CD4-positive, alpha-beta T cell treated with Interferon gamma for 1 hour (primary cell): ENCODE results near the gene TNNT3.

Experiments
- DNase-seq: peaks from one replicate; pipeline ENCODE4 v3.0.0-alpha.2; 2020

The TNNT3 gene

DNA sequence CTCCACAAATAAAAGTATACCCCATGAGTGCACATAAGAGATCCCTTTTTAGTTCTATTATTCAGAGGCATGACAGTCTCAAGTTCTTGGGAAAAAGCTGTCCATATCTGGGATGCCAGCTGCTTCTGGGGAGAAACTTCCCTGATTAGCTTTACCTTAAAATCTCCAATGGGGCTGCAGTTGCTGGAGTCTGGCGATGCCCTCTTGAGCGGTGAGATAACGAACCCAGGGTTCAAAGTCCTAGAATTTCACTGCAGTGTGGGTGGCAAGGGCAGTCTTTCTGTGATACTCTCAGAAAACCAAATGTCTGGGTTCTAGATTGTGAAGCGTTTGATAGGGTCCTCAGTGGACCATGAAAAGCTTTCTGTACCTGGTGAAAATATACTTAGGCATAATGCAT lies 20.4 kb upstream of the TNNT3 start:
- DNase-seq, result no peak

DNA sequence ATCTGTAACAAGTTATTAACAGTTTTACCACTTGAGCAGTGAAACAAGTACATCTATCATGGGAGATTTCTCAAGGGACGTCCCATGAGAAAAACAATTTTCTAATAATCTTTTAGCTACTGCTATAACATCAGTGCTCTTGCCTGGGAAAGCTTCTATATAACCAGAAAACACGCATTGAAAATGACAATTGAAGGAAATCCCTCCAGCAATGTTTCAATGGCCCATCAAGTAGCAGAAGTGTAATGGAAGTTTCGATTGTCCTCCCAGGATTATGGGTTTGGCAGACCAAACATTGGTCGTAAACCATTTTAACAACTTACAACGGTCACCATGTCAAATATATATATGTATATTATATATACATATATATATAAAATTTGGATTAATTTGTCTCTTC lies 19.8 kb upstream of the TNNT3 start:
- DNase-seq, result no peak

DNA sequence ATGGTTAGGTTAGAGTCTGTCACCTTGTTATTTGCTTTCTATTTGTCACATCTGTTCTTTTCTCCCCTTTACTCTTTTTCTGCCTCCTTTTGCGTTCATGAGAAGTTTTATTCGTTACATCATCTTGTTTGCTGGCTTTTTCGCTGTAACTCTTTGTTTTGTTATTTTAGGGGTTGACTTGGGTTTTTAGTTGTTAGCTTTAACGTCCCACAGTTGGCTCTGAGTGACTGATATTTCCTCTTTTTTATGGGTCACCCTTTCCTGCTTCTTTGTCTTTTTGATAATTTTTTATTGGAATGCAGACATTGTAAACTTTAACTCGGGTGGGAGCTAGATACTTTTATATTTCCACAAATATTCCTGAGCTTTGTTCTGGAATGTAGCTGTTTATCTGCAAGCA lies 13.3 kb upstream of the TNNT3 start:
- no peak for DNase-seq

DNA sequence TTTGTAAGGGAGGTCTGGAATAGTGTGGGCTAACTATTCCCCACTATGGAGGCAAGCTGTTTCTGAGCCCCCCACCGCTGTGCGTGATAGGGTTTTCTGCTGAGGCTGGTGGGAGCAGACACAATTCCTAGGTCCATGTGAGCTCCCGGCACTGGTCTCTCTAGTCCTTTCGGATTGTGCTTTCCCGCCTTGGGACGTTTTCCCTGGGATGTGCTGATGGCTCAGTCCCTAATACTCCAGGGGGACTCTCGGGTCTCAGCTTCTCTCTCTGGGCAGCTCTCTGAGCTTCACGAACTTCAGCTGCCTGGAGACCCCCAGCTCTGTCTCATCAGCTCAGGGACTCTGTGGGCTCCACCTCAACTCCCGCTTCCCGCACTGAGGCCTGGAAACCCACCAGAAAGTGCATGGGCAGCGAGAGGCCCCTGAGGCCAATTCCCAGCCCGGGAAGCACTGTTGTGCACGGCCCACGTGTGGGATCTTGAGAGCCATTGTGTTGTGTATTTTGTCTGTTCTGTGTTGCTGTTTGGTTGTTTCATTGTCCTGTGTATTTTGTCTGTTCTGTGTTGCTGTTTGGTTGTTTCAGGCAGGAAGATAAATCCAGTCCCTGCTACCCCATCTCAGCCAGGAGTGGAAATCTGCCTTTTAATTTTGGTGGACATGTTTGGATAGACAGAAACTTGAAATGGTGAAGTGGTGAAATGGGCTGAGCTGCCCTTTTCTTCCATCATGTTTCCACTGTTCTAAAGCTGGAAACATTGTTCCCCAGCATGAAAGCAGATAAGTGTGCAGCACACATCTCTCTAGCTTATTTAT lies 12.7 kb upstream of the TNNT3 start:
- no peak for DNase-seq

DNA sequence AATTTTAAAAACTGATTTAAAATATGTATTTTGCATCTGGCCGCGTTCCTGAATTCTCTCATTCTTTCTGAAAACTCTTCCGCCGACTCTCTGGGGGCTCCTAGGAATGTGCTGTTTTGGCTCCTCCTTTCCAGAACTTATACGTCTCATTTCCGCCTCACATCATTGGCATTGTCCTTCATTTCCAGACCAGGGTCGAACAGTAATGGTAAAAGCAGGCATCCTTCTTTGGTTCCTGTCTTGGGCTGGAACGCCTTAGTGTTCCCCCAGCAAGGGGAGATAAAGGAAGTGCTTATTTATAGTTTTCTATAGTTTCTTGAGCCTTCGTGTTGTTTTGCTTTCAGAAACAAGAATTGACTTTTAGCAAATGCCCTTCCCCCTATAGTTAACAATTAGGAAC lies 10.9 kb upstream of the TNNT3 start:
- no peak for DNase-seq

DNA sequence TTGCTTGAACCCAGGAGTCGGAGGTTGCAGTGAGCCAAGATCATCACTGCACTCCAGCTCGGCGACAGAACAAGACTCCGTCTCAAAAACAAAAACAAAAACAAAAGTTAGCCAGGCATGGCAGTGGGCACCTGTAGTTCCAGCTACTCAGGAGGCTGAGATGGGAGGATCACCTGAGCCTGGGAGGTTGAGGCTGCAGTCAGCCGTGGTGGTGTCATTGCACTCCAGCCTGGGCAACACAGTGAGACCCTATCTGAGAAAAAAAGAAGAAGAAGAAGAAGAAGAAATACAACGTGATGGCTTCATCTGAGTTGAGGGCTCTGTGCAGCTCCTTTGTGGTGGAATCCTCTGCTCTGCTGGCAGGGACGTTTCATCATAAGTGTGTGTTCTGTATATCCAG lies 10.0 kb upstream of the TNNT3 start:
- no peak for DNase-seq

DNA sequence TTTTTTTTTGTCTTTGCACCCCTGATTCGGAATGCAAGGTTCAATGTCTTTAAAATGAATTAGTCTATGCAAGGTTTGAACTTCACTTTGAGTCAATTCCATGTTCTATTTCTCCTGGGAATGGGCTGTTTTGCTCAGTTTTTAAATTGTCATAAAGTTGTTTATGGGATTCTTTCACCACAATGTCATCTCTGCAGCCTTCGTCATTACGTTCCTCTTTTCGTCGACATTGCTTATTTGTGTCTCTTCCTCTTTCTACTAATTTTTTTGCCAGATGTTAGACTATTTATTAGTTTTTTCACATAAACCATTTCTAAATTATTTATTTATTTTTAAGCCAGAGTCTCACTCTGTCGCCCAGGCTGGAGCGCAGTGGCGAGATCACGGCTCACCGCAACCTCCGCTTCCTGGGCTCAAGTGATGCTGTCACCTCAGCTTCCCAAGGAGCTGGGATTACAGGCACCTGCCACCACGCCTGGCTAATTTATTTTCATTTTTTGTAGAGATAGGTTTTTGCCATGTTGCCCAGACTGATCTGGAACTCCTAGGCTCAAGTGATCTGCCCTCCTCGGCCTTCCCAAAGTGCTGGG lies 7.1 kb upstream of the TNNT3 start:
- no peak for DNase-seq

DNA sequence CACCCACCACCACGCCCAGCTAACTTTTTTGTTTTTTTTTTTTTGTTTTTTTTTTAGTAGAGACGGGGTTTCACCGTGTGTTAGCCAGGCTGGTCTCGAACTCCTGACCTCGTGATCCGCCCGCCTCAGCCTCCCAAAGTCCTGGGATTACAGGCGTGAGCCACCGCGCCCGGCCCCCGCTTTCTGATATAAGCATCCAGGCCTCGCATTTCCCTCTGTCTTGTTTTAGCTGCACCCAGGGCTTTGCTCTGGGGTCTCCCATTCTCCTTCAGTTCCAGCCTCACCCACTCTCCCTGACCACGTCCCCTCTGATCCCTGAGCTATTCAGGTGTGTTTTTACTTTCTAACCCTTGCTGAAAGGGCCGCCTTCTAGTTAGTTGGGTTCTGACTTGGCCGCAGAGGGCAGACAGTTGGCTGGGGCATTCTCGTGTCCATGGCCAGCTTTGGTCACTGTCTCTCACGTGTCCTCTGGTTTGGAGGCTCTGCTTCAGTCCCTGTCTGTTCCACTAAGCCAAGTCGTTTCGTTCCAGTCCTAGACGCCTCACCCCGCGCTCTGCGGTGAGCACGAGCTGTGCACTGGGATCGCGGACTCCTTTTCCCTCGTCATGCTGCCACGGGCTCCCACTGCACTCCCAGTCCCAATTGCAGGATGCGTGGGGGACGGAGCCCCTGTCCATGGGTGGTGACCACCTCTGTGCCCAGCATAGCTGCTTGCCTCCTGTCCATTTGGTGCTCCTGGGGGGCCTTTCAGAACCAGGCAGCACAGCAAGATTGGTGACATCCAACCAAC lies 6.0 kb upstream of the TNNT3 start:
- no peak for DNase-seq

DNA sequence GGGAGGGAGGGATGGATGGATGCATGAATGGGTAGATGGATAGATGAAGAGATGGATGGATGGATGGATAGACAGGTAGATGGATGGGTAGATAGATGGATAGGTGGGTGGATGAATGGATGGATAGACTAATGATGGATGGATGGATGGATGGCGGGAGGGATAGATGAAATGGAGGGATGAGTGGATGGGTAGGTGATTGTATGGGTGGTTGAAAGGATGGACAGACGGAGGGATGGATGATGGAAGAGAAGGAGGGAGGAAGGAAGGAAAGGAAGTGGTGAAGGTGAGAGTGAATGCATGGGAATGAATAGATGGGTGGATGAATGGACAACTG lies 3.7 kb upstream of the TNNT3 start:
- no peak for DNase-seq

DNA sequence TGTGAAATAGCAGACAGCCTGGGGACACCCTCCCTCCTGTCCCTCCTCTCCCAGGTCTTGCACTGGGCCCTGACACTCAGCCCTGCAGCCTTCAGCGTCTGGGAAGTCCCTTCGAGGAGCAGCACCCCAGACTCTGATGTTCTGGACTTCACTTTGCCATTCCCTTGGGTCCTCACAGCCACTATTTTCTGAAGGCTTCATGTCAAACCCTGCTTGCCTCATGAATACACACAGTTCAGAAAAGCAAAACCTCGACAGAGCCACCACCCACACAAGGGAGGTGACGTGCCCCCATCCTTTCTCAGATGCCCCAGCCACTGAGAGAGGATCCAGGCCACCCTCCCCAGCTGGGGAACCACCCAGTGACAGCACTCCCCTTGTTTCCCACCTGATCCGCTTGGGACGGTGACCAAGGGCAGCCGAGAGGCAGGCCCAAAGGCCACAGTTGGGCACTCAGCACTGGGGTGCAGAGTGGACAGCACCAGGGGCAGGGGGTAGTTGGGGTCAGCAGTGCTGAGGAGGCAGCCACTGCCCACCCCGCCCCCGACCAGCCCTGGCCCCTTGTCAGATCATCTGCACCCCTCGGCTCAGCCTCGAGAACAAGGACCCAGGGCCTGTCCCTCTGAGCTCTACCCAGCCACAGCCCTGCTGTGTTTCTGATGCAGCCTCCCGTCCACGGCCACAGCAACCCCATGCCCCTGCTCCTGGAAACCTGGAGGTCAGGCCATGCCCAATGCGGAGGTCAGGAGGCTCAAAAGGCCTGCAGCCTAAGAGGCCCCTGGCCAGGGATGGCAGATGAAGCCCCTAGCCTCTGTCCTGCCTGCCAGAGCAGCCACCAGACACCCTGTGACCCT lies 3.1 kb upstream of the TNNT3 start:
- no peak for DNase-seq

DNA sequence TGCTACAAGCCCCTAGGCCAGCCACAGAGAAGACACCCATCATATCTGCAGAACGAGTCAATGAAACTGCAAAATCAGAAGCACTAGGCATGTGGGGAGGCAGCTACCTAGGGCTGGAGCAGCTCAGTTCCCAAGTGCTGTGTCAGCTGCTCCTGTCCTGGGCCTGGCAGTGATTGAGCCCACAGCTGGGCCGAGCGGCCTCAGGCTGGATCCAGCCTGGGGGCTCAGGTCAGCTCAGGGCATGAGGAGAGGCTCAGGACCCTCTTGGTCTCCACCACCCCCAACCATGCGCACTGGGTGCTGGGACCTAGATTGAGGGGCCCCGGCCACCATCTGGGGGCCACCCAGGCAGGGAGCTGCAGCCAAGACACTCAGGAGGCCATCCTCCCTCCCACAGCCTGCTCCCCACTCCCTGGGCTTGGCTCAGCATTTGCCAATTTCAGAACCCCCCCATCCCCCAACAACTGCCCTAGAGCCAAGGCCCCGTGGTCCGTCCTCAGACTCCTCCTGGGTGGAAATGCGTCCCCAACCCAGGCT lies 2.4 kb upstream of the TNNT3 start:
- DNase-seq, result no peak

DNA sequence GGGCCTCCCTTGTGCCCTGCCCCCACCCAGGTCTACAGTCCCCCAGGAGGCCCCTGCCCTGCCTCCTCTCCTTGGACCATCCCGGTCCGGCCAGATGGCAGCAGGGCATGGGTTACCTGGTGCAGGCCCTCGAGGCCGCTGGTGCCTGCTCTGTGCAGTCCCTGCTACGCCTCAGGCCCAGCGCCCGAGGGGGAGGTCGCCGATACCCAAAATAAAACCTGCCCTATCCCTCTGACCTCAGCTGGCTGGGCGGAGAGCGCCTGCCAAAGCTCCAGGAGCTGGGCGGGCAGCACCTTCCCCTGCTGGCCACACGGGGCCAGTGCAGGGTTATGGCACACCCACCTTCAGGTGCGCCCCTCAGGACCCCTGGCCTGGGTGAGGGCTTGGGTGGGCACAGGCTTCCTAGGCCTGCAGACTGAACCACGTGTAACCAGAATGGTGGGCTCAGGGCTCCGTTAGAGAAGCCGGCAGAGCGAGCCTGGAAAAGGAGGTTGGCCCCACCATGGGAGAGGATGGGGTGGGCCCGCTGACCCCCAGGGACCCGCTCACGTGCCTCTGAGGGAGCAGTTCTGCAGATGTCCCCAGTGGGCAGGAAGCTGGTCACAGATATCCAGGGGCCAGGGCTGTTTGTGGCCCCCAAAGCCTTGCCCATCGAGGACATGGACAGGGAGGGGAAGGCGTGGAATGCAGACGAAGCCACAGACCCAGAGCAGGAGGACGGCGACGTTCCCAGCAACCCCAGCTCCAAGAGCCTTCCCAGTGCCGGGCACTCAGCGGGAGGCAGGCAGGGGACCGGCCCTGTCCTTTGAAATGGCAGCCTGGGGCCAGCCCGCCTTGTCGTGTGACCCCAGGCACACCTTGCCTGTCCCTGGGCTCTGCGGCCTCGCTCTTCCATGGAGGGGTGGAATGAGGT lies 1.7 kb upstream of the TNNT3 start:
- DNase-seq, result no peak

DNA sequence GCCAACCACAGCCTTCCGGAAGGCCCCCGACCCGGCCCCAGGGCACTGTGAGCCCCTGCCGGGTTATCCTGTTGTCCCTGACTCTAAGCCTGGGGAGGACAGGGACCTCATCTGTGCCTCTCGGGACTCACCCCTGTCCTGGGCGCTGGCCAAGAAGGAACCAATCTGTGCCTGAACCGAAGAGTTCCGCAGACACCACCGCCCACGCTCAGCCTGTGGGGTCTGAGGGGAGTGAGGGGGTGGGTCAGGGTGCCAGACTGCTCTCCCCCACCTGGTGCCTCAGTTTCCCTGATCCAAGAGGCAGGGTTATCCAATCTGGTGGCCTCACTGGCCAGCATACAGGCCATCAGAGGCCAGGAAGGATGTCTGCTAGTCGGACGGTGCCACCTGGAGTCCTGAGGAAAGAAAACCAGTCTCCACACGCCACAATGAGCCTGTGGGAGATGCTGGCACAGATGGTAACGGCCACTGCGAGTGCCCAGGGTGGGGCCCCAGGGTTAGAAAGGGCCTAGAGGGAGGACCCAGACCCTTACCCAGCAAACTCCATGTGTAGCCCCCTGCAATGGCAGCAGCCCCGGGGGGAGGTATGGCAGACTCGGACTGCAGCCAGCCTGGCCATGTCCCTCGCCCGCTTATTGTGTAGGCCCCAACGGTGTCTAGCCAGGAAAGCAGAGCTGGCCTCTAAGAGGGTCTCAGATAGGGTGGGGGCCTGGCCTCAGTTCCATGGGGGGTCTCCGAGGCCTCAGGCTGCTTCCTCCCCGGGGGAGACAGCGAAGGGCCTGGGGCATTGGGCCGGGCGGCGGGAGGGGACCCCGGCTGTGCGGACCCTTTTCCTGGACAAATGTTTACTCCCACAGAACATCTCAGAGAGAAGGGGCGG lies 827 bp upstream of the TNNT3 start:
- no peak for DNase-seq

DNA sequence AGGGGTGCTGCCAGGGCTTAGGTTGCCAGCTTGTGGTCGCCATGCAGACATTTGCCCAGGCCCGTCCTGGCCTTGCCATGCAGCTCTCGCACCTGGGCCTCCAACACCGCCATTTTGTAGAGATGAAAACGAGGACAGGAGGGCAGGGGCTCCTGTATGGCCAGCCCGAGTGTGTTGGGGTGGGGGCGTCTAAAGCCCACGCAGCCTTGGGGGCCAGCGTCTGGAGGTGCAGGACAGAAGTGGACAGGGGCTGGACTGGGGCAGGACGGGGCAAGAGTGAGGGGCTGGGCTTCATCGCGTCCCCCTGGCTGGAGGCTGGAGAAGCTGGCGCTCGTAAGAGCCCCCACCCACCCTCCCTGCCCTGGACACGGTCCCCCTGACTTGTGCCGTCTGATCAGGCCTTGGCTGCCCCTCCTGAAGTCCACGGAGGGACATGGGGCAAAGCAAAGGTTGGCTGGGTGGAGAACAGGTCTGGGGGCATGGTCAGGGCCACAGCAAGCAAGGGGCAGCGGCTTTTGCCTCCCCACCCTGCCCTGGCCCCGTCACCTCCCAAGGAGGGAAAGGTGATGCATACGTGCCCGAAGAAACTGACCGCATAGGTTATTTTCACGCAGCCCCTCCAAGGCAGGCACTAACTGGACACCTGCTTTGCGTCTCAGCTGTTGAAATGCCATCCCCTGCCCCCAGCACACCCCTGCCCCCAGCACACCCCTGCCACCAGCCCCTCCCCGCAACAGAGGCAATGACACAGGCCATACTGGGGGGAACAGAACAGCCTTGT lies 815 bp downstream of the TNNT3 start:
- DNase-seq, result no peak

DNA sequence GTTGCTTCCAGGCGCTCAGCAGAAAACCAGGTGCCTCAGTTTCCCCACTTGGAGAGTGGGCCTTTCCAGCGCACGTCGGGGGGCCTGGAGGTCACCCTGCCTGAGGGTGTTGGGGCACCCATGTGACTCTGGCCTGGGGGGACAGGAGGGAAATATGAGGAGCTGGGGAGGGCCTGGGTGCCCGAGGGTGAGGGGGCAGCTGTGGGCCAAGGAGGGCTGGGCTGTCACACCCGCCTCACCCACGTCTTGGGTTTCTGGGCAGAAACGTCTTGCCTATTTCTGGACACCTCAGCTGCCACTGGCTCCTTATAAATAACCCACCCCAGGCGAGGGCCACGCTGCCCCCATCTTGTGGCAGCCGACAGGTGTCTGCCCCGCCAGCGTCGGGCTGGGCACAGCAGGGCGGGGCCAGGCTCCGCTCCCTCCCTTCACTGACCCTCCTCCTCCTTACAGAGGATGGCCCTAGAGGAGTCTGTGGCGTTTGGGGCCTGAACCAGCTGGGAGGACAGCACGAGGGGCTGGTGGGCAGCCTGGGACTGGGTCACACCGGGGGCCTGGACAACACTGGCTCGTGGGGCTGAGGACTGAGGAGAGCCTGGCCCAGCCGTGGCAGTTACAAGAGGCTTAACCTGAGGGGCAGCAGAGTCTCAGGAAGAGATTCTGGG lies 1.5 kb downstream of the TNNT3 start:
- DNase-seq, result no peak

DNA sequence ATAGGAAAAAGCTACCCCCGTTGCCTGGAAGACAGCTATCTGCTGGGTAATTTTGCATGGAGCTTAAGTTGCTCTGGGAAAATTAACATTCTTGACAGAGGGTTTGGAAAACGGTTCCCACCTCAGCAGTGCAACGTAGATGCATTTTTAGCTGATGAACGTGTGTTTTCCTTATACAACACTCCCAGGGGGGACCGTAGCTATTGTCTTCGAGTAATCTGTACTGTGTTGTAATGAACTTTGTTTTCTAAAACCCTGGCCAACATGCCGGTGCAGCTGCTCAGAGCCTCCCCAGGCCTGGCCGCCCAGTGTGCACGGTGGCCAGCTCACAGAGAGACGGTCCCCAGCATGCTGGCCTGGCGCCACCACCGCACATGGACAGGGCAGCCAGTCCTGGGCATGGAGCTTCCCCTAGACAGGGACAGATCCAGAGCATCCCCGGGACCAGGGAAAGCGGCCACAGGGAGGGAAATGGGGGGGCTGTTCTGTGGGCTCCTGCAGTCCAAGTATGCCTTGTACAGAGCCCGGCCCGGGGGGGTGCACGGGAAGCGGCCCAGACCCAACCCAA lies 2.2 kb downstream of the TNNT3 start:
- no peak for DNase-seq

DNA sequence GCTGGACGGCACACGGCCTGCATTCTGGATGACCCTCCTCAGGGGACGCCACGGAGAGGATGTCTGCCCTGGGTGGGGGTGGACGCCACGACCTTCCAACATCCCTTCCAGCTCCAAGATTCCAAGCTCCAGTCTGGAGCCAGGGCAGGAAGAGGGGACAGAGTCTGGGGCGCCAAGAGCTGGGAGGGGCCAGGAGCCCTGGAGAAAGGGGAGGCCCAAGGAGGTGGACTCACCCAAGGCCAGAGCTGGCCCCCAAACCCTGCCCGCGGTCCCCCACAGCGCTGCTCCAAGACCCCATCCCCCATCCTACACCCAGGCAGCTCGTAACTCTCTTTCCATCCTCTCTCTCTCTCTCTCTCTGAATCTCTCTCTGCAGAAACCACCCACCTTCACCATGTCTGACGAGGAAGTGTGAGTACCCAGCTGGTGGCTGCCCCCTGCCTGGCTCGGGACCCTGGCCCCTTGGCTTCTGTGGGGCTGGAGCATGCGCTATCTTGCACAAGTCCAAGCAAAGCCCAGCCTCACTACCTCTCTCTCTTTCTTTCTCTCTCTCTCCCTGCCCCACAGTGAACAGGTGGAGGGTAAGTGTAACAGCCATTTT lies 3.1 kb downstream of the TNNT3 start:
- DNase-seq, result no peak

DNA sequence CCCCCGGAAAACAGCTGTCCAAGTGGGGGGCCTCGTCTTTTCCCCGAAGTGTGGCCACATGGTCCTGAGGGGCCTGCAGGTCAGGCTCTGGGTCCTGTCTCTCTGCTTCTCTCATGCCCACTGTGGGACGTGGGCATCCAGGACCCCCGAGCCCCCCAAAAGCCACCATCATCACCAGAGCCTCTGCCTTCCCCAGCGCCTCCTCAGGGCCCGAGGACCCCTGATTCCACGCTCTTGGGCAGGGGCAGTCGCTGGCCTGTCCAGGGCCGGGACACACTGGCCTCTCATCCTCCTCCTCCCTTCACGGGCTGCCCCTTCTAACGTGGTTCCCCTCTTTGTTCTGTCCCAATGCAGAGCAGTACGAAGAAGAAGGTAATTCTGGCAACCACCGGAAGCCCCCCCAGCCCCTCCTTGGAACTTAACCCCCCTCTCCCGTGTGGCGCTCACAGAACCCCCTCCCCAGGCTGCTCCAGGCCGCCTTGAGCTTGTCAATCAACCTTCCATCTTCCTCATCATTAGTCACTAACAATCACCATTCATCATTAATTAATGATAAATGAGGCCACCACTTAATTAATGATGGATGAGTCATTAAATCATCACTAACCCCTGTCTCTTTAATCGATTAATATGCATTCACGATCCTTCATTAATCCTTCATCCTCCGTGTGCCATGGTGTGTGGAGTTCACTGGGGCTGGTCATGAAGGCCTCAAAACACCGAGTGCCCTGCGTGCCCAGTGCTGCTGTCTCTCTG lies 3.9 kb downstream of the TNNT3 start:
- no peak for DNase-seq
